Endodermal cell (in vitro differentiated cells): Measurements from ENCODE around the gene LIPC. TPM values are rescaled to one million over a fixed set of nuclear protein-coding genes. Genes with fewer than 3 reads are reported as not detected.

Experiments
- DNase-seq: peaks from one replicate; pipeline ENCODE4 v3.0.0-alpha.2; 2017
- H3K27ac ChIP-seq: 2 replicates; pipeline ENCODE4 v1.5.1; 2013; ENCODE audit warnings: mild to moderate bottlenecking, low read depth, low read length, moderate library complexity
- H3K27me3 ChIP-seq: 2 replicates; pipeline ENCODE4 v1.6.1; 2013; ENCODE audit warnings: mild to moderate bottlenecking, low read length, moderate library complexity; ENCODE audit not compliant: insufficient read depth, control insufficient read depth, poor library complexity, severe bottlenecking
- H3K36me3 ChIP-seq: 2 replicates; pipeline ENCODE4 v1.7.0; 2013; ENCODE audit warnings: mild to moderate bottlenecking, low read length, moderate library complexity; ENCODE audit not compliant: control insufficient read depth, insufficient read depth
- H3K4me1 ChIP-seq: one replicate; pipeline ENCODE4 v1.7.0; 2013; ENCODE audit warnings: low read length; ENCODE audit not compliant: control insufficient read depth, insufficient read depth
- H3K4me3 ChIP-seq: 2 replicates; pipeline ENCODE4 v1.5.1; 2013; ENCODE audit warnings: mild to moderate bottlenecking, low read length, moderate library complexity
- H3K9ac ChIP-seq: 2 replicates; pipeline ENCODE4 v1.6.1; 2013; ENCODE audit warnings: mild to moderate bottlenecking, low read length, moderate library complexity; ENCODE audit not compliant: poor library complexity, severe bottlenecking; ENCODE audit errors: extremely low read depth
- H3K9me3 ChIP-seq: 2 replicates; pipeline ENCODE4 v1.6.1; 2013; ENCODE audit warnings: mild to moderate bottlenecking, low read length, moderate library complexity; ENCODE audit not compliant: control insufficient read depth
- H3K27ac Mint-ChIP-seq: 2 replicates; pipeline ENCODE4 v1.8.0; 2020; ENCODE audit warnings: mixed read lengths
- H3K27me3 Mint-ChIP-seq: 2 replicates; pipeline ENCODE4 v1.8.0; 2021; ENCODE audit warnings: mild to moderate bottlenecking, mixed read lengths; ENCODE audit not compliant: insufficient read depth
- H3K36me3 Mint-ChIP-seq: 2 replicates; pipeline ENCODE4 v1.8.0; 2020; ENCODE audit warnings: low read depth, mixed read lengths
- H3K4me1 Mint-ChIP-seq: 2 replicates; pipeline ENCODE4 v1.8.0; 2020; ENCODE audit warnings: mixed read lengths
- H3K4me3 Mint-ChIP-seq: 2 replicates; pipeline ENCODE4 v1.8.0; 2020; ENCODE audit warnings: mild to moderate bottlenecking, moderate library complexity, mixed read lengths
- H3K9me3 Mint-ChIP-seq: 2 replicates; pipeline ENCODE4 v1.8.0; 2020; ENCODE audit warnings: mild to moderate bottlenecking, mixed read lengths
- CTCF ChIP-seq: fragments of 200-600 bp; sonication (generic); conservative IDR thresholded peaks from 2 replicates; pipeline ENCODE4 v1.5.0; 2021; ENCODE audit warnings: antibody characterized with exemption, mild to moderate bottlenecking
- WGBS, 2 experiments: methylation state at CpG; one replicate each; pipeline versions ENCODE4 v1.1.5 to v1.1.7; 2013; ENCODE audit warnings: missing lambda C conversion rate in 2 of 2, mixed read lengths in 1 of 2; ENCODE audit not compliant: insufficient coverage in 1 of 2, insufficient read length in 1 of 2; 5-methylcytosine and 5-hydroxymethylcytosine counted together
- total RNA-seq, 2 donors: library from RNA; stranded (reverse); fragmentation: NEBNext Ultra II Directional in 1 of 2; extraction: Animal tissue kit (Norgen Biotek cat#: 25700) in 1 of 2; gene quantifications; 2 replicates in 1 of 2; 3 replicates in 1 of 2; pipeline ENCODE4 v1.2.1, GENCODE V29; 2021

Gene LIPC
- total RNA-seq, 2 donors from 2014 or later: not detected

GRCh38 chr15:58410353-58410752 lies 21.4 kb upstream of the LIPC start:
- Histone ChIP-seq H3K27me3 (no peaks in the 10 kb centered on the region), H3K27ac (no peak overlapping the region), H3K9me3 (peaks cover 14% of the 10 kb centered on the region), H3K9ac (no peak overlapping the region), H3K36me3 (no peaks in the 10 kb centered on the region), H3K4me1 (no peaks in the 10 kb centered on the region), H3K4me3 (no peak overlapping the region)
- WGBS, 2 experiments: 90 to 96% methylated on average over 3 to 4 of the region's 4 CpGs
- Mint-ChIP-seq H3K9me3 (peaks cover 11% of the 10 kb centered on the region), H3K4me1 (peaks cover 15% of the 10 kb centered on the region), H3K36me3 (no peaks in the 10 kb centered on the region), H3K4me3 (no peak overlapping the region), H3K27ac (no peak overlapping the region), H3K27me3 (no peaks in the 10 kb centered on the region)
- no peak for DNase-seq
- TF ChIP-seq CTCF: no peak

GRCh38 chr15:58413253-58413652 lies 18.5 kb upstream of the LIPC start:
- Histone ChIP-seq H3K36me3 (no peaks in the 10 kb centered on the region), H3K27me3 (no peaks in the 10 kb centered on the region), H3K9me3 (peaks cover 26% of the 10 kb centered on the region), H3K4me1 (no peaks in the 10 kb centered on the region), H3K9ac (no peak overlapping the region), H3K4me3 (no peak overlapping the region), H3K27ac (no peak overlapping the region)
- Mint-ChIP-seq H3K9me3 (peaks cover 11% of the 10 kb centered on the region), H3K27me3 (no peaks in the 10 kb centered on the region), H3K4me3 (no peak overlapping the region), H3K4me1 (peaks cover 8% of the 10 kb centered on the region), H3K27ac (no peak overlapping the region), H3K36me3 (no peaks in the 10 kb centered on the region)
- 92 to 100% methylated on average over 3 of the region's 3 CpGs for WGBS, 2 experiments
- DNase-seq: no peak
- no peak for TF ChIP-seq CTCF

DNA sequence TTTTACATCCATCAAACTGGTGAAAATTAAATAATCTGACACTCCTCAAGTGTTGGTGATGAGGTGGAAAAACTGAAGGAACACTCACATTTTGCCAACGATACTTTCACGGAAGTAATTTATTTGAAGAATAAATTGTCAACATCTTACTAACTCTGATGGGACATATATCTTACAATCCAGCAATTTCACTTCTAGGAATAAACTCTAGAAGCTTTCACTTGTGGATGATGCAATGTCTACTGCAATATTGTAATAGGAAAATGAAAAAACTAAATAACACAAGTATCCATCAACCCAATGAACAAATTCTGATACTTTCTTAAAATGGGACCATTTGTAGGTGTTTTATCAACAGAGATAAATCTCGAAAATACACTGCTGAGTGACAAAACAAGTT lies 16.2 kb upstream of the LIPC start:
- TF ChIP-seq CTCF: no peak

More for the DNA sequence above, 16.2 kb upstream of the LIPC start:
- 90 to 93% methylated on average over 2 of the region's 3 CpGs for WGBS, 2 experiments
- peaks cover 11% of the 10 kb centered on the region for H3K9me3 Mint-ChIP-seq
- no peaks in the 10 kb centered on the region for H3K36me3 Mint-ChIP-seq
- peaks cover 2% of the 10 kb centered on the region for H3K4me1 Mint-ChIP-seq
- H3K9me3 ChIP-seq: peaks cover 26% of the 10 kb centered on the region
- no peak for DNase-seq
- H3K27me3 ChIP-seq: no peaks in the 10 kb centered on the region
- H3K4me3 Mint-ChIP-seq: no peak overlapping the region
- no peak overlapping the region for H3K27ac Mint-ChIP-seq
- H3K4me1 ChIP-seq: no peaks in the 10 kb centered on the region
- no peak overlapping the region for H3K27ac ChIP-seq
- H3K27me3 Mint-ChIP-seq: no peaks in the 10 kb centered on the region
- no peak overlapping the region for H3K4me3 ChIP-seq
- H3K36me3 ChIP-seq: no peaks in the 10 kb centered on the region
- no peak overlapping the region for H3K9ac ChIP-seq
